Endothelial cell of umbilical vein (primary cell): ENCODE data around the gene NBL1. TPM values are rescaled to one million over a fixed set of nuclear protein-coding genes. Genes with fewer than 3 reads are reported as not detected.

Experiments used
- BruUV-seq: library from RNA; stranded (reverse); fragments of 400-500 nt; replicated peaks from 2 replicates; lab custom pipeline; 2021; lab: Mats Ljungman, UMichigan
- CTCF ChIA-PET: fragments of 300-600, 350-600 bp; sonication (Branson Sonifier 250); formaldehyde crosslinking; loops from one replicate; lab custom pipeline; 2021; ENCODE audit warnings: antibody characterized with exemption, inconsistent platforms; lab: Charles Lee
- POLR2A ChIA-PET: fragments of 300-600, 350-600 bp; sonication (Branson Sonifier 250); formaldehyde crosslinking; loops from one replicate; lab custom pipeline; 2021; ENCODE audit warnings: antibody characterized with exemption, inconsistent platforms; lab: Charles Lee
- DNase-seq: peaks from one replicate; pipeline ENCODE4 v3.0.0-alpha.2; 2011; ENCODE audit warnings: low read depth, low spot score
- FAIRE-seq: peaks from 2 replicates; lab custom pipeline; 2011; peaks lifted over from hg19 to GRCh38; lab: Jason Lieb, UNC
- H2AFZ ChIP-seq: 2 replicates; pipeline ENCODE4 v1.6.0; 2012; ENCODE audit warnings: low read depth, low read length, control low read depth, inconsistent platforms
- H3K27ac ChIP-seq: 2 replicates; pipeline ENCODE4 v1.5.1; 2011; ENCODE audit warnings: low read depth, mild to moderate bottlenecking, control low read depth, low read length, moderate library complexity; ENCODE audit not compliant: insufficient read depth
- H3K27me3 ChIP-seq, 2 experiments: 2 replicates each; pipeline versions ENCODE4 v1.6.0 to v1.6.1; 2011; ENCODE audit warnings: low read length in 2 of 2, mixed read lengths in 1 of 2; ENCODE audit not compliant: control insufficient read depth in 2 of 2, insufficient read depth in 2 of 2
- H3K36me3 ChIP-seq, 2 experiments: 2 replicates in 1 of 2; 3 replicates in 1 of 2; pipeline ENCODE4 v1.5.1; 2011; ENCODE audit warnings: low read length in 2 of 2, mild to moderate bottlenecking in 1 of 2, moderate library complexity in 1 of 2; ENCODE audit not compliant: control insufficient read depth in 2 of 2, insufficient read depth in 2 of 2; ENCODE audit errors: extremely low read depth in 1 of 2
- H3K4me1 ChIP-seq: 3 replicates; pipeline ENCODE4 v1.5.1; 2011; ENCODE audit warnings: mild to moderate bottlenecking, low read length; ENCODE audit not compliant: control insufficient read depth, insufficient read depth; ENCODE audit errors: extremely low read depth
- H3K4me2 ChIP-seq: 2 replicates; pipeline ENCODE4 v1.6.1; 2011; ENCODE audit warnings: low read length, control low read depth, mixed read lengths; ENCODE audit not compliant: insufficient read depth
- H3K4me3 ChIP-seq, 3 experiments: fragments of 200-600 bp in 1 of 3; sonication (generic), shearing (Covaris generic) in 1 of 3; replicated peaks in 1 of 3; 2 replicates each; pipeline ENCODE4 v1.5.1; 2011 to 2016; ENCODE audit warnings: control low read depth in 3 of 3, low read length in 3 of 3, mild to moderate bottlenecking in 2 of 3, inconsistent platforms in 1 of 3, low read depth in 1 of 3, moderate library complexity in 1 of 3; ENCODE audit not compliant: insufficient read depth in 1 of 3
- H3K79me2 ChIP-seq: 2 replicates; pipeline ENCODE4 v1.6.0; 2012; ENCODE audit warnings: low read length, inconsistent platforms; ENCODE audit not compliant: control insufficient read depth, insufficient read depth
- H3K9ac ChIP-seq: replicated peaks from 2 replicates; pipeline ENCODE3; 2011; ENCODE audit warnings: low read length, control low read depth; ENCODE audit not compliant: insufficient read depth; ENCODE audit errors: extremely low read depth
- H3K9me1 ChIP-seq: replicated peaks from 3 replicates; pipeline ENCODE4 v1.6.0; 2011; ENCODE audit warnings: mild to moderate bottlenecking, low read length; ENCODE audit not compliant: control insufficient read depth, insufficient read depth; ENCODE audit errors: extremely low read depth
- H3K9me3 ChIP-seq: replicated peaks from 2 replicates; pipeline ENCODE4 v1.5.1; 2012; ENCODE audit warnings: low read length, inconsistent platforms; ENCODE audit not compliant: control insufficient read depth, insufficient read depth
- H4K20me1 ChIP-seq: replicated peaks from 2 replicates; pipeline ENCODE3; 2011; ENCODE audit warnings: mild to moderate bottlenecking, low read length; ENCODE audit not compliant: control insufficient read depth, insufficient read depth; ENCODE audit errors: extremely low read depth
- CTCF ChIP-seq, 2 donors: IDR thresholded peaks; 1 replicate in 1 of 2; 2 replicates in 1 of 2; pipeline ENCODE4 v1.5.1; 2011; ENCODE audit warnings: low read length in 2 of 2, mild to moderate bottlenecking in 2 of 2, moderate library complexity in 2 of 2, control low read depth in 1 of 2, inconsistent platforms in 1 of 2, low read depth in 1 of 2; ENCODE audit not compliant: insufficient read depth in 1 of 2; ENCODE audit errors: extremely low read depth in 1 of 2
- FOS ChIP-seq: IDR thresholded peaks from 2 replicates; pipeline ENCODE4 v1.6.1; 2011; ENCODE audit warnings: mild to moderate bottlenecking, low read length, moderate library complexity, borderline replicate concordance; ENCODE audit not compliant: insufficient read depth
- JUN ChIP-seq: IDR thresholded peaks from 2 replicates; pipeline ENCODE4 v1.6.1; 2011; ENCODE audit warnings: borderline replicate concordance, low read depth; ENCODE audit not compliant: insufficient read length, insufficient read depth
- POLR2A ChIP-seq: IDR thresholded peaks from 2 replicates; pipeline ENCODE4 v1.6.1; 2012; ENCODE audit warnings: low read depth, mild to moderate bottlenecking, control low read depth, low read length
- dilution Hi-C: fragments of 300-500 bp; cut with MboI; formaldehyde crosslinking; loops from one replicate; pipeline ENCODE4 v1.15.0; 2019; ENCODE audit warnings: low sequenced_read_pairs; ENCODE audit not compliant: extremely low pct_ligation_motif_present
- intact Hi-C: fragments of 100-400 bp; cut with micrococcal nuclease; formaldehyde crosslinking; loops from one replicate; pipeline ENCODE4 v1.10.0; 2022
- polyA plus RNA-seq, 4 experiments: library from polyadenylated mRNA; depleted of rRNA in 3 of 4; stranded (reverse) in 3 of 4; unstranded in 1 of 4; fragments of >200 nt; gene quantifications; 2 replicates each; pipeline versions ENCODE4 v1.2.1 to v1.2.3, GENCODE V29; 2011 to 2012; ENCODE audit warnings: missing spikeins in 1 of 4
- total RNA-seq: library from RNA; stranded (reverse); gene quantifications from 2 replicates; pipeline ENCODE4 v1.2.3, GENCODE V29; 2021

The NBL1 gene
- total and polyA plus RNA-seq, 2 donors (not counting 3 experiments of a cell fraction or from before 2014, with no cell fraction given): 36.2 to 40.5 TPM

DNA sequence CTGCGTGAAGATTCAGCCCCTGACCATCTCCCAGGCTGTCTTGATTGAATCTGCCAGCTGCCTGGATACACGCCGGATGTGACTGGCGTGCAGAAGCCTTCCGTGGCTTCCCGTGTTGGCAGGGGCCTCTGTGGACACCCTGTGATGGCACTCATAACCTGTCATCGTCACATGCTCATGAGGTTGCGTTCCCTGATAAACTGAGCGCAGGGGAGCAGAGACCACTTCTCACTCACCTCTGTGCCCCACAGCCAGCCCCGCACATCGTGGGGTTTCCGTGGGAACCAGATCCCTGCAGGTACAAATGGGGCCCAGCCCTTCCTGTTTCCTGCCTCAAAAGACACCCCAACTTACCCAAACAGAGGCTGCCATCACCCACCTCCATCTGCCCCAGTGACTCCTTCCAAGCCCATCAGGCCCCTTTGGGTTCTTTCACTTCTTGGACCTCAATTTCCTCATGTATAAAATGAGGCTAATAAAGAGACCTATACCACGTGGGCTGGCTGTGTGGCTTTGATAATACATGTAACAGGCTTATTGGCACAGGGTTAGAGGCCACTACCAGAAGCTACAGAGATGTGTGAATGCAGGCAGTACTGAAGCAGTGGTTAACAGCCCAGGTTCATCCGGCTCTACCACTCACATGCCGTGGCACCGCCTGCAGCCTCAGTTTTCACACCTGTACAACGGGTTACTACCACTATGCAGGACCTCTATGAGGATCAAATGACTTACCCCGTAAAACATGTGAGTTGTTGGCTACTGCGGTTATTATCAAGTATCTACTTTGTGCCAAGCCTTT, 44.1 kb downstream of the NBL1 start:
- H3K27ac ChIP-seq: no peak overlapping the region
- H3K79me2 ChIP-seq: no peaks in the 10 kb centered on the region
- no peaks in the 10 kb centered on the region for H4K20me1 ChIP-seq
- TF ChIP-seq CTCF (IDR thresholded peaks at IDR 0.05; ENCODE audit: extremely low read depth in 1 of 2, insufficient read depth in 1 of 2, low read depth in 1 of 2, low read length in 2 of 2): no peak
- no peak for TF ChIP-seq FOS
- TF ChIP-seq JUN: no peak
- TF ChIP-seq POLR2A: no peak
- POLR2A ChIA-PET: no interaction called here
- no peaks in the 10 kb centered on the region for H3K27me3 ChIP-seq
- BruUV-seq: no TSS peak
- FAIRE-seq (no peak), DNase-seq (no peak)
- CTCF ChIA-PET: interaction anchor here (1.1 to 10.5 kb wide), 2 partner anchors 17 to 27 kb away, joined by 4 to 53 read pairs; no protein-coding TSS in a partner anchor
- H2AFZ ChIP-seq: no peak overlapping the region
- no peak overlapping the region for H3K4me3 ChIP-seq
- no peaks in the 10 kb centered on the region for H3K4me1 ChIP-seq
- dilution Hi-C loops (no loop called here), intact Hi-C loops (no loop called here)
- no peaks in the 10 kb centered on the region for H3K36me3 ChIP-seq
- no peaks in the 10 kb centered on the region for H3K9me3 ChIP-seq
- no peaks in the 10 kb centered on the region for H3K9me1 ChIP-seq
- no peak overlapping the region for H3K4me2 ChIP-seq
- H3K9ac ChIP-seq: no peak overlapping the region
